CD4-positive, alpha-beta T cell (primary cell): Measurements from ENCODE around the gene CACNA1D. TPM values are rescaled to one million over a fixed set of nuclear protein-coding genes. Genes with fewer than 3 reads are reported as not detected.

Source experiments
- ATAC-seq: fragments of 200-7000 bp; cut with Tn5 transposase; one replicate; pipeline ENCODE4 v1.10.0; 2022; ENCODE audit warnings: mild to moderate bottlenecking; ENCODE audit not compliant: poor library complexity
- CTCF ChIA-PET: fragments of 350-600 bp; sonication (Branson Sonifier 250); formaldehyde crosslinking; loops from one replicate; lab custom pipeline; 2021; ENCODE audit warnings: antibody characterized with exemption, inconsistent platforms; lab: Charles Lee
- POLR2A ChIA-PET: fragments of 350-600 bp; sonication (Branson Sonifier 250); formaldehyde crosslinking; loops from one replicate; lab custom pipeline; 2021; ENCODE audit warnings: antibody characterized with exemption, inconsistent platforms; lab: Charles Lee
- DNase-seq, 14 experiments: peaks; one replicate each; pipeline ENCODE4 v3.0.0-alpha.2; 2013 to 2020; ENCODE audit warnings: mixed read lengths in 2 of 14
- H3K27ac ChIP-seq, 2 donors: one replicate each; pipeline versions ENCODE4 v1.5.1 to v1.7.0; 2013; ENCODE audit warnings: low read length in 2 of 2, low read depth in 1 of 2, mild to moderate bottlenecking in 1 of 2
- H3K27me3 ChIP-seq, 2 experiments: 1 replicate in 1 of 2; 2 replicates in 1 of 2; pipeline versions ENCODE4 v1.6.1 to v1.7.0; 2013; ENCODE audit warnings: low read length in 2 of 2, control low read depth in 1 of 2, mild to moderate bottlenecking in 1 of 2, moderate library complexity in 1 of 2; ENCODE audit not compliant: insufficient read depth in 2 of 2, control insufficient read depth in 1 of 2
- H3K36me3 ChIP-seq: one replicate; pipeline ENCODE4 v1.6.1; 2013; ENCODE audit warnings: low read length, control low read depth; ENCODE audit not compliant: insufficient read depth
- H3K4me1 ChIP-seq: one replicate; pipeline ENCODE4 v1.6.1; 2013; ENCODE audit warnings: low read length, control low read depth; ENCODE audit not compliant: insufficient read depth
- H3K4me3 ChIP-seq: one replicate; pipeline ENCODE4 v1.5.1; 2013; ENCODE audit warnings: mild to moderate bottlenecking, low read length, moderate library complexity
- H3K9me3 ChIP-seq, 2 experiments: 1 replicate in 1 of 2; 2 replicates in 1 of 2; pipeline versions ENCODE4 v1.6.1 to v1.7.0; 2013; ENCODE audit warnings: low read length in 2 of 2, mild to moderate bottlenecking in 2 of 2, control low read depth in 1 of 2, moderate library complexity in 1 of 2; ENCODE audit not compliant: control insufficient read depth in 1 of 2, insufficient read depth in 1 of 2
- H3K27ac Mint-ChIP-seq: one replicate; pipeline ENCODE4 v1.8.0; 2020; ENCODE audit warnings: mixed read lengths
- H3K27me3 Mint-ChIP-seq: one replicate; pipeline ENCODE4 v1.8.0; 2021; ENCODE audit warnings: mixed read lengths
- H3K36me3 Mint-ChIP-seq: one replicate; pipeline ENCODE4 v1.8.0; 2021; ENCODE audit warnings: low read depth, mixed read lengths
- H3K4me1 Mint-ChIP-seq: one replicate; pipeline ENCODE4 v1.8.0; 2021; ENCODE audit warnings: low read depth, mixed read lengths
- H3K4me3 Mint-ChIP-seq: one replicate; pipeline ENCODE4 v1.8.0; 2020; ENCODE audit warnings: mild to moderate bottlenecking, mixed read lengths
- H3K9me3 Mint-ChIP-seq: one replicate; pipeline ENCODE4 v1.8.0; 2020; ENCODE audit warnings: mixed read lengths
- CTCF ChIP-seq: fragments of 200-600 bp; IDR thresholded peaks from one replicate; pipeline ENCODE4 v1.8.0; 2022; ENCODE audit warnings: antibody characterized with exemption, mild to moderate bottlenecking
- intact Hi-C, 2 experiments: fragments of 100-400 bp; cut with DNase I in 1 of 2; cut with micrococcal nuclease in 1 of 2; formaldehyde crosslinking; loops; one replicate each; pipeline versions ENCODE4 v1.15.1 to v1.9.0; 2023 to 2025; cut with DNase I, micrococcal nuclease
- total RNA-seq, 174 experiments: library from RNA in 2 of 174; stranded (reverse) in 2 of 174; gene quantifications; one replicate each; pipeline ENCODE4 v1.2.3 and lab custom pipeline; 2021 to 2026

The CACNA1D gene
- total RNA-seq, 2 experiments from 2014 or later, result not detected

GRCh38 chr3:53713626-53714025 lies 219.2 kb downstream of the CACNA1D start:
- H3K27me3 ChIP-seq, result no peaks in the 10 kb centered on the region
- DNase-seq (no peak), ATAC-seq (no peak)
- Mint-ChIP-seq H3K9me3 (no peaks in the 10 kb centered on the region), H3K4me1 (no peaks in the 10 kb centered on the region), H3K4me3 (no peak overlapping the region), H3K27me3 (no peaks in the 10 kb centered on the region), H3K27ac (no peak overlapping the region), H3K36me3 (no peaks in the 10 kb centered on the region)
- H3K36me3 ChIP-seq, result no peaks in the 10 kb centered on the region
- TF ChIP-seq CTCF, result no peak
- peaks cover 3% of the 10 kb centered on the region for H3K4me1 ChIP-seq
- no peak overlapping the region for H3K4me3 ChIP-seq
- ChIA-PET CTCF (no interaction called here), POLR2A (no interaction called here)
- intact Hi-C loops, result loop anchor here (5.0 to 10.0 kb wide), 2 partner anchors 339 to 601 kb away; no protein-coding TSS in a partner anchor
- no peak overlapping the region for H3K27ac ChIP-seq
- H3K9me3 ChIP-seq, result no peaks in the 10 kb centered on the region

- no peak for ATAC-seq
- POLR2A ChIA-PET, result no interaction called here
- intact Hi-C loops, result loop anchor here in 1 of 2 experiments (10.0 kb wide), 1 partner anchor 341 kb away; no protein-coding TSS in a partner anchor
Measured at GRCh38 chr3:53715815-53716483, 221.5 kb downstream of the CACNA1D start.

GRCh38 chr3:53716998-53717397 lies 222.6 kb downstream of the CACNA1D start:
- no peaks in the 10 kb centered on the region for H3K27me3 ChIP-seq
- no peaks in the 10 kb centered on the region for H3K4me1 ChIP-seq
- Mint-ChIP-seq H3K27me3 (peaks cover 7% of the 10 kb centered on the region), H3K4me1 (no peaks in the 10 kb centered on the region), H3K36me3 (no peaks in the 10 kb centered on the region), H3K4me3 (no peak overlapping the region), H3K27ac (no peak overlapping the region), H3K9me3 (no peaks in the 10 kb centered on the region)
- no peak overlapping the region for H3K4me3 ChIP-seq
- POLR2A ChIA-PET, result no interaction called here
- CTCF ChIA-PET, result no interaction called here
- H3K27ac ChIP-seq, result no peak overlapping the region
- intact Hi-C loops, result loop anchor here in 1 of 2 experiments (10.0 kb wide), 1 partner anchor 342 kb away; no protein-coding TSS in a partner anchor
- TF ChIP-seq CTCF, result no peak
- no peaks in the 10 kb centered on the region for H3K36me3 ChIP-seq
- DNase-seq (no peak), ATAC-seq (no peak)
- H3K9me3 ChIP-seq, result no peaks in the 10 kb centered on the region

More at GRCh38 chr3:53715815-53716483, 221.5 kb downstream of the CACNA1D start:
- Mint-ChIP-seq H3K27me3 (no peaks in the 10 kb centered on the region), H3K4me3 (no peak overlapping the region), H3K9me3 (no peaks in the 10 kb centered on the region), H3K27ac (no peak overlapping the region), H3K36me3 (no peaks in the 10 kb centered on the region), H3K4me1 (no peaks in the 10 kb centered on the region)
- H3K4me1 ChIP-seq, result no peaks in the 10 kb centered on the region
- no peak for TF ChIP-seq CTCF
- no peaks in the 10 kb centered on the region for H3K27me3 ChIP-seq
- CTCF ChIA-PET, result no interaction called here
- no peak overlapping the region for H3K4me3 ChIP-seq
- H3K36me3 ChIP-seq, result no peaks in the 10 kb centered on the region
- H3K27ac ChIP-seq, result no peak overlapping the region
- H3K9me3 ChIP-seq, result no peaks in the 10 kb centered on the region
- no peak for DNase-seq
